C4-2B (cell line): ENCODE results near the gene SMAD1.

Experiments
- CTCF ChIP-seq: fragments of 450-650 bp; conservative IDR thresholded peaks from 2 replicates; pipeline ENCODE4 v1.5.1; 2017; ENCODE audit warnings: mild to moderate bottlenecking
- ZFX ChIP-seq: fragments of 450-650 bp; IDR thresholded peaks from 2 replicates; pipeline ENCODE4 v1.6.1; 2017

GRCh38 chr4:145487631-145488030, 6.0 kb downstream of the SMAD1 start:
- TF ChIP-seq CTCF (no peak), ZFX (no peak)
